Glomerular visceral epithelial cell (primary cell): ENCODE results near the gene F9.

Experiments used
- DNase-seq: peaks from one replicate; pipeline ENCODE4 v3.0.0-alpha.2; 2016; ENCODE audit errors: extremely low spot score

The F9 gene

DNA sequence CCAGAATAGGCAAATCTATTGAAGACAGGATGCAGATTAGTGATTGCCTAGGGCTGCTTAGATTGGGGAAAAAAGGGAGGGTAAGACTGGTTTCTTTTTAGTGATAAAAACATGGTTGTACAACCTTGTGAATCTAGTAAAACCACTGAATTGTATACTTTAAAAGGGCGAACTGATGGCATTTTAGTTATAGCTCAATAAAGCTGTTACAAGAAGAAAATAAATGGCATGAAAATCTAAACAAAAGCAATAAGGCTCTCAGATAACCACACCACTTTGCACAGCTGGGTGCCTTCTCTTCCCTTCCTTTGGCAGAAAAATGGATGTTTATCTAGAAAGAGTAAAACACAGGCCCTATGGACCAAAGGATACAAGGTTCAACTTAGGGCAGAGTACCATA lies 69.6 kb downstream of the F9 start:
- DNase-seq: no peak
